H1 (cell line): ENCODE data around the gene ITGAE.

ENCODE experiments used
- BRCA1 ChIP-seq: IDR thresholded peaks from 2 replicates; pipeline ENCODE4 v1.6.1; 2012; ENCODE audit warnings: low read depth, low read length, improper control_type of control experiment
- EZH2 ChIP-seq: fragments of 200-600 bp; sonication (generic); IDR thresholded peaks from 2 replicates; pipeline ENCODE4 v1.7.1; 2012; ENCODE audit warnings: low read depth, mild to moderate bottlenecking, moderate library complexity, low read length, inconsistent platforms; ENCODE audit not compliant: severe bottlenecking
- MAFK ChIP-seq: IDR thresholded peaks from 2 replicates; pipeline ENCODE4 v1.6.1; 2012; ENCODE audit warnings: low read depth, mild to moderate bottlenecking, improper control_type of control experiment, low read length
- POLR2AphosphoS5 ChIP-seq: IDR thresholded peaks from 2 replicates; pipeline ENCODE4 v1.6.1; 2011; ENCODE audit warnings: low read depth, low read length
- RAD21 ChIP-seq, 2 experiments: IDR thresholded peaks in 1 of 2; conservative IDR thresholded peaks in 1 of 2; 2 replicates each; pipeline ENCODE4 v1.6.1; 2011; ENCODE audit warnings: low read depth in 2 of 2, low read length in 2 of 2, improper control_type of control experiment in 1 of 2, inconsistent platforms in 1 of 2, mild to moderate bottlenecking in 1 of 2, moderate library complexity in 1 of 2
- RFX5 ChIP-seq: IDR thresholded peaks from 2 replicates; pipeline ENCODE4 v1.6.1; 2011; ENCODE audit warnings: low read depth, low read length, improper control_type of control experiment, borderline replicate concordance
- SRF ChIP-seq: IDR thresholded peaks from 2 replicates; pipeline ENCODE4 v1.6.1; 2011; ENCODE audit warnings: mild to moderate bottlenecking, low read depth, low read length, moderate library complexity
- TF ChIP-seq, protein P1 (sequence below), 3 experiments: IDR thresholded peaks; 1 replicate in 2 of 3; 2 replicates in 1 of 3; pipeline versions ENCODE4 v1.5.1 to v1.6.1; 2011; ENCODE audit warnings: low read length in 3 of 3, mild to moderate bottlenecking in 3 of 3, inconsistent platforms in 2 of 3, low read depth in 1 of 3, moderate library complexity in 1 of 3; ENCODE audit not compliant: insufficient read depth in 1 of 3; ENCODE audit errors: control extremely low read depth in 1 of 3

- no peak for TF ChIP-seq BRCA1
- TF ChIP-seq, protein P1, sequence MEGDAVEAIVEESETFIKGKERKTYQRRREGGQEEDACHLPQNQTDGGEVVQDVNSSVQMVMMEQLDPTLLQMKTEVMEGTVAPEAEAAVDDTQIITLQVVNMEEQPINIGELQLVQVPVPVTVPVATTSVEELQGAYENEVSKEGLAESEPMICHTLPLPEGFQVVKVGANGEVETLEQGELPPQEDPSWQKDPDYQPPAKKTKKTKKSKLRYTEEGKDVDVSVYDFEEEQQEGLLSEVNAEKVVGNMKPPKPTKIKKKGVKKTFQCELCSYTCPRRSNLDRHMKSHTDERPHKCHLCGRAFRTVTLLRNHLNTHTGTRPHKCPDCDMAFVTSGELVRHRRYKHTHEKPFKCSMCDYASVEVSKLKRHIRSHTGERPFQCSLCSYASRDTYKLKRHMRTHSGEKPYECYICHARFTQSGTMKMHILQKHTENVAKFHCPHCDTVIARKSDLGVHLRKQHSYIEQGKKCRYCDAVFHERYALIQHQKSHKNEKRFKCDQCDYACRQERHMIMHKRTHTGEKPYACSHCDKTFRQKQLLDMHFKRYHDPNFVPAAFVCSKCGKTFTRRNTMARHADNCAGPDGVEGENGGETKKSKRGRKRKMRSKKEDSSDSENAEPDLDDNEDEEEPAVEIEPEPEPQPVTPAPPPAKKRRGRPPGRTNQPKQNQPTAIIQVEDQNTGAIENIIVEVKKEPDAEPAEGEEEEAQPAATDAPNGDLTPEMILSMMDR (IDR thresholded peaks at IDR 0.05; ENCODE audit: control extremely low read depth in 1 of 3, insufficient read depth in 1 of 3, low read depth in 1 of 3, low read length in 3 of 3): no peak
- TF ChIP-seq SRF: no peak
- no peak for TF ChIP-seq POLR2AphosphoS5
- TF ChIP-seq RAD21 (IDR thresholded peaks at IDR 0.05 in 1 of 2, conservative IDR thresholded peaks at IDR 0.05 in 1 of 2; ENCODE audit: low read depth in 2 of 2, low read length in 2 of 2): no peak
- TF ChIP-seq MAFK: no peak
- no peak for TF ChIP-seq RFX5
- no peak for TF ChIP-seq EZH2
These were observed 111.5 kb downstream of the ITGAE start for GRCh38 chr17:3689262-3690093.
